ENCODE data around the gene VAC14. TPM values are rescaled to one million over a fixed set of nuclear protein-coding genes. Genes with fewer than 3 reads are reported as not detected.

The VAC14 gene
- total RNA-seq, 1 experiment from 2014 or later: 35.3 TPM

GRCh38 chr16:70745536-70746025 lies 55.4 kb downstream of the VAC14 start:
- ChIA-PET POLR2A (interaction anchor here (1.5 kb wide), 1 partner anchor 59 kb away, joined by 4 read pairs; no protein-coding TSS in a partner anchor), RAD21 (ENCODE audit: low non-redundant PET in 1 of 2, low total read pairs in 2 of 2, uncharacterized antibody in 2 of 2, unreplicated experiment in 2 of 2) (no interaction called here), CTCF (interaction anchor here (0.5 to 1.6 kb wide), 2 partner anchors 25 to 581 kb away, joined by 3 to 8 read pairs; no protein-coding TSS in a partner anchor)
- Histone ChIP-seq H3K4me1 (ENCODE audit: control insufficient read depth in 1 of 2, insufficient read depth in 2 of 2, low read length in 2 of 2) (peaks cover 29 to 47% of the 10 kb centered on the region in 2 experiments), H3K9ac (ENCODE audit: low read length) (peak overlapping the region; percentile 74), H3K27me3 (ENCODE audit: insufficient read depth, low read length) (no peaks in the 10 kb centered on the region), H3K4me3 (replicated peaks in 1 of 2; ENCODE audit: low read depth in 1 of 2, low read length in 2 of 2) (0 out of 4 replicates have a peak overlapping the region, but pooled peaks of 1 of the 2 experiments have one; percentile 27), H2AFZ (ENCODE audit: low read depth, low read length, poor library complexity, severe bottlenecking) (no peak overlapping the region), H3K4me2 (ENCODE audit: low read length) (peak overlapping the region; percentile 74), H3K27ac (ENCODE audit: low read depth, low read length) (peak overlapping the region; percentile 82), H3K36me3 (ENCODE audit: control insufficient read depth in 1 of 2, insufficient read depth in 2 of 2, low read length in 2 of 2) (peaks cover 0 to 12% of the 10 kb centered on the region in 2 experiments; a peak in 1 of 4 replicates), H4K20me1 (ENCODE audit: insufficient read depth) (no peaks in the 10 kb centered on the region), H3K9me3 (ENCODE audit: control insufficient read depth in 1 of 2, insufficient read depth in 1 of 2, low read depth in 1 of 2, low read length in 2 of 2) (no peaks in the 10 kb centered on the region), H3K79me2 (ENCODE audit: insufficient read depth, low read length) (no peaks in the 10 kb centered on the region; the same call in 1 of the 2 replicates), H3K9me2 (ENCODE audit: insufficient read depth) (no peaks in the 10 kb centered on the region)
- TF ChIP-seq ELF1 (IDR thresholded peaks at IDR 0.05; ENCODE audit: borderline replicate concordance, low read depth) (no peak), SRF (IDR thresholded peaks at IDR 0.05; ENCODE audit: low read depth) (no peak), ZFX (IDR thresholded peaks at IDR 0.05) (no peak), SP1 (IDR thresholded peaks at IDR 0.05; ENCODE audit: low read depth) (no peak), EZH2phosphoT487 (IDR thresholded peaks at IDR 0.05; ENCODE audit: borderline replicate concordance) (no peak), TCF7L2 (IDR thresholded peaks at IDR 0.05; ENCODE audit: borderline replicate concordance, extremely low read depth, insufficient read depth, insufficient read length) (no peak), CEBPB (IDR thresholded peaks at IDR 0.05; ENCODE audit: low read depth) (no peak), FOSL1 (IDR thresholded peaks at IDR 0.05; ENCODE audit: low read depth) (no peak), EGR1 (IDR thresholded peaks at IDR 0.05; ENCODE audit: low read depth) (no peak)
- no TSS peak for BruUV-seq (replicated peaks)
- DNase-seq (ENCODE audit: low read depth, low spot score): no peak
- intact Hi-C loops (cut with micrococcal nuclease): no loop called here
- no peak for ATAC-seq

GRCh38 chr16:70744366-70744765 lies 56.6 kb downstream of the VAC14 start:
- no peak overlapping the region for H2AFZ ChIP-seq (ENCODE audit: low read depth, low read length, poor library complexity, severe bottlenecking)
- no peak overlapping the region for H3K4me3 ChIP-seq (replicated peaks in 1 of 2; ENCODE audit: low read depth in 1 of 2, low read length in 2 of 2)
- H3K79me2 ChIP-seq (ENCODE audit: insufficient read depth, low read length): no peaks in the 10 kb centered on the region; the same call in 1 of the 2 replicates
- H3K9ac ChIP-seq (ENCODE audit: low read length): no peak overlapping the region
- CTCF ChIA-PET: no interaction called here
- no TSS peak for BruUV-seq (replicated peaks)
- no peak overlapping the region for H3K27ac ChIP-seq (ENCODE audit: low read depth, low read length)
- peaks cover 29 to 38% of the 10 kb centered on the region in 2 experiments for H3K4me1 ChIP-seq (ENCODE audit: control insufficient read depth in 1 of 2, insufficient read depth in 2 of 2, low read length in 2 of 2)
- no peak overlapping the region for H3K4me2 ChIP-seq (ENCODE audit: low read length)
- H3K27me3 ChIP-seq (ENCODE audit: insufficient read depth, low read length): no peaks in the 10 kb centered on the region
- ATAC-seq (no peak), DNase-seq (ENCODE audit: low read depth, low spot score) (no peak)
- intact Hi-C loops (cut with micrococcal nuclease): no loop called here
- POLR2A ChIA-PET: no interaction called here
- RAD21 ChIA-PET (ENCODE audit: low non-redundant PET in 1 of 2, low total read pairs in 2 of 2, uncharacterized antibody in 2 of 2, unreplicated experiment in 2 of 2): no interaction called here
- H3K9me3 ChIP-seq (ENCODE audit: control insufficient read depth in 1 of 2, insufficient read depth in 1 of 2, low read depth in 1 of 2, low read length in 2 of 2): no peaks in the 10 kb centered on the region
- no peaks in the 10 kb centered on the region for H3K9me2 ChIP-seq (ENCODE audit: insufficient read depth)
- peaks cover 0 to 12% of the 10 kb centered on the region in 2 experiments; a peak in 1 of 4 replicates for H3K36me3 ChIP-seq (ENCODE audit: control insufficient read depth in 1 of 2, insufficient read depth in 2 of 2, low read length in 2 of 2)
- H4K20me1 ChIP-seq (ENCODE audit: insufficient read depth): no peaks in the 10 kb centered on the region
- TF ChIP-seq JUND (IDR thresholded peaks at IDR 0.05): no peak
- TF ChIP-seq SIN3A (IDR thresholded peaks at IDR 0.05; ENCODE audit: low read depth): no peak
- no peak for TF ChIP-seq ELF1 (IDR thresholded peaks at IDR 0.05; ENCODE audit: borderline replicate concordance, low read depth)
- TF ChIP-seq REST (IDR thresholded peaks at IDR 0.05; ENCODE audit: low read depth): no peak
- no peak for TF ChIP-seq SRF (IDR thresholded peaks at IDR 0.05; ENCODE audit: low read depth)
- no peak for TF ChIP-seq SP1 (IDR thresholded peaks at IDR 0.05; ENCODE audit: low read depth)
- no peak for TF ChIP-seq ZFX (IDR thresholded peaks at IDR 0.05)
- TF ChIP-seq ZNF274 (IDR thresholded peaks at IDR 0.05; ENCODE audit: low read depth, low read length): no peak
- TF ChIP-seq YY1 (IDR thresholded peaks at IDR 0.05; ENCODE audit: extremely low read depth, insufficient replicate concordance, low read depth, low read length): no peak
- TF ChIP-seq, protein P1, sequence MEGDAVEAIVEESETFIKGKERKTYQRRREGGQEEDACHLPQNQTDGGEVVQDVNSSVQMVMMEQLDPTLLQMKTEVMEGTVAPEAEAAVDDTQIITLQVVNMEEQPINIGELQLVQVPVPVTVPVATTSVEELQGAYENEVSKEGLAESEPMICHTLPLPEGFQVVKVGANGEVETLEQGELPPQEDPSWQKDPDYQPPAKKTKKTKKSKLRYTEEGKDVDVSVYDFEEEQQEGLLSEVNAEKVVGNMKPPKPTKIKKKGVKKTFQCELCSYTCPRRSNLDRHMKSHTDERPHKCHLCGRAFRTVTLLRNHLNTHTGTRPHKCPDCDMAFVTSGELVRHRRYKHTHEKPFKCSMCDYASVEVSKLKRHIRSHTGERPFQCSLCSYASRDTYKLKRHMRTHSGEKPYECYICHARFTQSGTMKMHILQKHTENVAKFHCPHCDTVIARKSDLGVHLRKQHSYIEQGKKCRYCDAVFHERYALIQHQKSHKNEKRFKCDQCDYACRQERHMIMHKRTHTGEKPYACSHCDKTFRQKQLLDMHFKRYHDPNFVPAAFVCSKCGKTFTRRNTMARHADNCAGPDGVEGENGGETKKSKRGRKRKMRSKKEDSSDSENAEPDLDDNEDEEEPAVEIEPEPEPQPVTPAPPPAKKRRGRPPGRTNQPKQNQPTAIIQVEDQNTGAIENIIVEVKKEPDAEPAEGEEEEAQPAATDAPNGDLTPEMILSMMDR (IDR thresholded peaks at IDR 0.05 in 2 of 3, conservative IDR thresholded peaks at IDR 0.05 in 1 of 3; ENCODE audit: borderline replicate concordance in 1 of 3, insufficient read depth in 1 of 3, low read depth in 2 of 3, low read length in 2 of 3): no peak
- no peak for TF ChIP-seq POLR2AphosphoS5 (IDR thresholded peaks at IDR 0.05; ENCODE audit: low read depth, low read length)
